HG03521 (cell line): ENCODE data around the gene LMO4.

Experiments used
- ATAC-seq: cut with Tn5 transposase; IDR thresholded peaks from one replicate; pipeline ENCODE4 v1.9.1; 2021; ENCODE audit warnings: mild to moderate bottlenecking, moderate library complexity; ENCODE audit not compliant: unreplicated experiment

The LMO4 gene, protein sequence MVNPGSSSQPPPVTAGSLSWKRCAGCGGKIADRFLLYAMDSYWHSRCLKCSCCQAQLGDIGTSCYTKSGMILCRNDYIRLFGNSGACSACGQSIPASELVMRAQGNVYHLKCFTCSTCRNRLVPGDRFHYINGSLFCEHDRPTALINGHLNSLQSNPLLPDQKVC

DNA sequence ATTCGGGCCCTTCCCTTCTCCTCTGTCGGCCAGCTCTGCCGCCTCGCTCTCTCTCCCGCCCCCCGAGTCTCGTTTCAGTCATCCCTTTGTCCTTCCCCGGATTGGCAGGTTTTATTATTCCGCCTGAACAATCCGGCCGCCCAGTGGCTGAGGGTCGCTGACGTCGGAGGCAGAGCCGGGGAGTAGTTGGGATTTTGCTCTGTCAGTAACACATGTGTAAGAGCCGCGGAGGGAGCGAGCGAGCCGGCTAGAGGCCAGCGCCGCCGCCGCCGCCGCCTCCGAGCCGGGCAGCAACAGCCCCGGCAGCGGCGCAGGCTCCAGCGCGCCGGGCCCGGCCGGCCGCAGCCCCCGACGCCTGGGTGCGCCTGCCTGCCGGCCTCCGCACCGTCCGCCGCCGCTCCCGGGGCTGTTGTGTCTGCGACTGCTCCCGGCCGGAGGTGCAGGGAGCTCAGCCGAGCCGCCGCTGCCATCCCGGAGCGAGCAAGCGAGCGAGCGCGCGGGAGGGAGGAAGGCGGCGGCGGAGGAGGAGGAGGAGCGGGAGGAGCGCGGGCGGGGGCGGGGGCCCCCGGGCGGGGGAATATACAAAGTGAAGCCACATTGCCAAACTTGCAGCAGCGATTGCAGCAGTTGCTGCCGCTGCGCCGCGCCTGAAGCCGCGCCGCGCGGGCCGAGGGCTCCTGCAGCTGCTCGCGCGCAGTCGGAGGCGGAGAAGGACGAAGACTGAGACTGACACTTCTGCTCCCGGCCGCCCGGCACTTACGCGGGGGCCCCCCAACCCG lies at the start of gene LMO4:
Gene LMO4, plus strand, starts transcription at position 609 of the 779 bp plus-strand sequence. CDS start 3,136 bp downstream, outside the sequence.
- peak; percentile 80 for ATAC-seq

DNA sequence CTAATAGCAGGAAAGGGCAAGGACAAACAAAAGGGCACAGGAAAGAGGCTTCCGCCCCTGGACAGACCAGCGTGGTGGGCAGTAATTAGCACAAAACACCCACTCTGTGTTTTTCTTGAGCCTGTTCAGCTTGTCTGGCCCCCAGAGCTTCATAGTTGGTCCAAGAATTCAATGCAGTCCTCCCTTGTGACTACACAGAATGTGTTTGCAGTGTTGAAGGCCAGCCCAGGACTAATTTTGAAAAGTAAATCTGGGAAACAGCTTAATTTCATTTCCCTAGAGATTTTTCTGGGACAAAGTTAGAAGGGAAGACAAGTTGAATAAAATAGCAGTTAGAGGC lies 49.2 kb upstream of the LMO4 start:
- no peak for ATAC-seq

DNA sequence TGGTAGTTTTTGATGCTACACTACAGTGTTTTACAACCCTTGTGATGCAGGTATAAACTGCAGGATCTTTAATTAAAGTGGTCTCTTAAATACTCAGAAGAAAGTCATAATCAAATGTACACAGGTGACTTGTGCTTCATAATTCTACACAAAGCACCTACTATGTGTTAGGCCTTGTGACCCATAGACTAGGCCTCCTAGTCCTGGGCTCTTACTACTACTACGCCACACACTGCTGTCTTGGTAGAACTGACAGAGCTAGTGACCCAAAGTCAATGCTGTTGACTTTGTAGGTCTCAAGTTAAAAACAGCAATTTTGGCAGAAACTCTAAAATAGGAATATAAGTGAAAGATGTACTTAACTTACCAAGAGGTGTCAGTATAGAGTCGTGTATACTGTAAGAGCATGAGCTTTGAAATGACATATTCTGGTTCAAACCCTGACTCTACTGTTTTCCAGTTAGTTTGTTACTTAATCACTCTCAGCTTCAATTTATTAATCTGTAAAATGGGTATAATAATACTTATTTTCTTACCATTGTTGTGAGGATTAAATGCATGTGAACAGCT lies 48.6 kb upstream of the LMO4 start:
- no peak for ATAC-seq

DNA sequence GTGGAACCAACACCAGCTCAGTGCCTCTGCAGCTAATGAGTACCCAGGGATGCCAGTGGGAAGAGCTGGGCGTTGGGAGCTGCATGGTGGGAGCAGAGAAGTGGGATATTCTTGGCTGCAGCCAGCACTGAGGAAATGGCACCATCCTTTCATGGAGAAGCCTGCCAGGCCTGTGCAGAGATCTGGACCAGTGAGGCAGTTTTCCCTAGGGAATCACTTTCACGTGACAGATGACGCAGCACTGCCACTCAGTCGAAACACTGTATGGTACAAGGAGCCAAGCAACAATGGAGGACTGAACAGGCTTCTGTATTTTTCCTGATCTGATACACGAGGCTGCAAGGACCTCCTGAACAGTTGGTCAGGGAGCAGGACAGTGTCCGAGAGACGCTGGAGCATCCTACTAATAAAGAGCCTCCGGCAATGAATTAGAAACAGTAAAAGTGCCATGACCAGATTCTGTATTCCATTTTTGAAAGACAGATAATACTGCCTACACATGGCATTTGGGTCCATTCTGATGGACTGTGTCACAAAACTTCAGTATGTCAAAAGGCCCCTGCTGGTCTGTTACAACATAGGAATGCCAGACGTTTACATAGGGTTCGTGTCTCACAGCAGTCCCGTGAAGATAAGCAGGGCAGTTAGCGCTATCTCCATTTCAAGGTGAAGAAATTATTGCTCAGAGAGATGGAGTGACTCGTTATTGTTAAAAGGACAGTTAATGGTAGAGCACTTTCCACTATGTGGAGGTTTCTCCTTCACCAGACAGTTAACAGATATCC lies 44.0 kb upstream of the LMO4 start:
- ATAC-seq: no peak

DNA sequence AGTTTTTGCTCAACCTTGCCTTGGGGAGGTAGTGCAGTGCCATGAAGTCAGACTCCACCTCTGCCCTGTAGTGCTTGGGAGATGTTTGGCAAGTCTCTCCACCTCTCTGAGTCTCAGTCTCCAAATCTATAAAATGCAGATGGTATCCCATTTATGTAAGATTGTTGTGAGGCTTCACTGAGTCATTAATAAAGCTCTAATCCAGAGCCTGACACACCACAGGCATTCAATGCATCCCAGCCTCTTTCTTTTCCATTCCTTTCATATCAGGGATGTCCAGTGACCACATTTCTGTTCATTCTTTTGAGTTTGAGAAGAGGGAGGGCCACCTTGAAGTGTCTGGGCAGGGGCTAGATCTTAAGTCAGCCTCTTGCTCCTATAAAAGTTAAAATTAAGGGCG lies 37.6 kb upstream of the LMO4 start:
- ATAC-seq: no peak

DNA sequence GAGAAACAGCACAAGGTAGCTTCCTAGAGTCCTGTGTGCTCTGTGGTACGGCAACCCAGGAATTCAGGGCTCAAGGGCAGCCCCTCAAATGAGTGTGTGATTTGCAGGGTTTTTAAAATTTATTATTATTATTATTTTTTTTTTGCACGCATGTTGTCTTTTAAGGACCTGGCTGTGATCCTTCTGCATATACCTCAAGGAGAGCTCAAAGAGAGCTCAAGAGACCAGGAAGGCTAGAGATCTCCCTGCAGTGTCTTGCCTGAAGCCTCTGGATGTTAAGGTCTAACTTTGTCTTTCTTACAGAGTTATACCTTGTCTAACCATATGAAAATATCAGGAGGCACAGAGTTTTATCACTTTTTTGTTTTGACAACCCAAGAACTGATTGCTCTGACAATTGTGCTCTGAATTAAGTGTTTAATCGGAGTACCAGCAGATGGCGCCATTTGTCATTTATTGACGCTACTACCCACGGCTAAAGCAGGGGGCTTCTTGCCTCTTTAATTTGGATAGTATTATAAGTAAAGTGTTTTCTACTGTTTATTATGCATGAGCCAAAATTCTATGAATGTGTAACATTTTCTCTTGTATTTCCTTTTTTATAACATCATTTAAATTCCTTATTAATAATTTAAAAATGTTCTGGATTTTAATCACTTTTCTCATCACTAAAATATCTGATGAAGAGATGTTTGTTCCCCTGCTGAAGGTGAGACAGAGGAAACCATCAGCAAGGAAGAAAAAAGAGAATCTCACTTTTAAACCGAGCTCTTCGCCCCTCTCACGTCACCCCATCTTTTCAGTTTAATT lies 35.8 kb upstream of the LMO4 start:
- peak; percentile 44 for ATAC-seq

DNA sequence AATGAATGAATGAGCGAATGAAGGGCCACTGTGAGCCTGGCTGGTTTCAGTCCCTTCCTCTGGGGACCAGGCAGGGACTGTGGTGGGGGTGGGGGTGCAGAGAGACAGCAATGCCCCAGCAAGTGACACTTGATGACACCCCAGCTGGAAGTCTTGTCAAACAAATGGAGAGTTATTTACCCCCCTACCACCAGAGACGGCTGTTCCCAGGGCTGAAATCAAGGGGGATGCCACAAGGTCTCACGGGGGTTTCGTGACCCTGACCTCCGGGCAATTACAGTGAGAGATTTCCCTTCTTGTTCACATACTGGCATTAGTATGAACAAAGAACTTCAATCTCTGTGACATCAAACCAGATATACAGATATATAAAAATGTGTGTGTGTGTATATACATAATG lies 34.0 kb upstream of the LMO4 start:
- ATAC-seq: no peak

DNA sequence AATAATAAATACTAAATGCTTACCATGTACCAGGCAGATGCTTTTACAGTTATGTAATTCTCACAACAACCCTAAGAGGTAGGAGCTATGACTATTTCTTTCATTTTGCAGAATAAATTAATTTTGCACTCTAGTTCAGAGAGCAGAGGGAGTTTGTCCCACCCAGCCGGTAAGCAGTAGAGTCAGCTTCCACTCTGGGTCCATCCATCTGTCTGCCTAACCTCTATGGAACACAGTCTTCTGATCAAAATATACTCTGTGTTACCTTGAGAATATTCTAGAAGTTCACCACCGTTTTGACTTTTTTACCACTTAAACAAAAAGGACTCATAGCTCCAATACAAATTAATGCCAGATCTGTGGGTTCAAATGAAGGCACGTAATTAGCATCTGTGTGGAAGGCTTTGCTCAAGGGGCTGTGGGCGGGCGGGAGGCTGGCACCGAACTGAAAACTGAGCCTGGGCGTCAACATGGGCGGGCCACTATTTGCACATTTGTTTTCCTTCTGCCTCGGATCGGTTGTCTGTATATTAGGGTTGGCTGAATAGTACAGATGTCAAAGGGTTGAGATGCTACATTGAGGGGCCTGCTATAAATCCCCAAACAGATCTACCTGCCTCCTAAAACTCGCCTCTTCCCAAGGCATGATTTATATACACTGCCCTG lies 33.1 kb upstream of the LMO4 start:
- ATAC-seq: no peak

DNA sequence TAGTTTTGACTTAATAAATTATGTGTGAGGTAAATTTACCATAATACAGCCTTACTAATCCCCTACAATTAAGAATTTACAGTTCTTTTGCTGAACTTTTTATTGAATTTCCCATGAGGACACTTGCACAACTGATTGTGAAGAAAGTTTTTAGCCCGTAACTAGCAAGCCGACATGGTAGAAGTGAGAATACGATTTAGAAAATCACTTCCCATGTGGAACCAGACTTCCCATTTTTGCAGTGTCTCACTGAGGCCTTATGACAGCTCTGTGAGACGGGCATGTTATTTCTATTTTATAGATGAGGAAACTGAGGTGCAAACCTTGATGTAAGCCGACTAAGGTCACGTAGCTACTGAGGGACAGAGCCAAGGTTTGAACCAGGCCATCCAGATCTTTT lies 32.5 kb upstream of the LMO4 start:
- no peak for ATAC-seq

DNA sequence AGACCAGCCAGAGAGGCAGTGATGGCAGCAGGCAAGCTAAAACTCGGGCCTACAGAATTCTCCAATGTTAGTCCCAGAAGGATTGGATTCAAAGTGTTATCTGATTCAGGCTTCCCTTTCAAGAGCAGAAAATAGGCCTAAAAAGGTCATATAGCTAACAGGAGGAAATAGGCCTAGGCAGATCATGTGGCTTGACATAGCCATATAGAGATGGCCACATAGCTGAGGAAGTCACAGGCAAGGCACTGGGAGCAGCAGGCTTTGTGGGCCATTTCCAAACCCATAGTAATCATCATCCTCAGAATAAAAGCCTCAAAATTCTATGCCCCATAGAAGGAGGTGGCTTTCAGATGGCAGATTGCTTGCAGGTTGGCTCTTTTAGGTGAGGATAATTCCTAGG lies 29.0 kb upstream of the LMO4 start:
- ATAC-seq: no peak

DNA sequence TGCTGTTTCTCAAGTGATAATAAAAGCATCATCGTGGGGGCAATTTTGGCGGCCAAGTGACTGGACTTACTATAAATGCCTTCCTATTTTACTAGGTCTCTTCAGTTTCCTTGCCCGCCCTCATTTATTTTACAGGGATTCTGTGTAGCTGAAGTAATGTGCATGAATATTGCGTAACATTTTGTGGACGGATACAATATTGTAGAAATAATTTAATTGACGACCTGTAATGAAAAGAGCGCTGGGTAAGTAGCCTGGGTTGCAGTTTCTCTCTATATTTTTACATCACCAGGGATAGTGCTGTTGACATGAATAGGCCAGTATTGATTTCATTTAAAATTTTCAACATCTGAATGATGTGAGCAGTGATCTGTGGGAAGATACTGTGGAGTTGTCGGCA lies 28.1 kb upstream of the LMO4 start:
- ATAC-seq: no peak

DNA sequence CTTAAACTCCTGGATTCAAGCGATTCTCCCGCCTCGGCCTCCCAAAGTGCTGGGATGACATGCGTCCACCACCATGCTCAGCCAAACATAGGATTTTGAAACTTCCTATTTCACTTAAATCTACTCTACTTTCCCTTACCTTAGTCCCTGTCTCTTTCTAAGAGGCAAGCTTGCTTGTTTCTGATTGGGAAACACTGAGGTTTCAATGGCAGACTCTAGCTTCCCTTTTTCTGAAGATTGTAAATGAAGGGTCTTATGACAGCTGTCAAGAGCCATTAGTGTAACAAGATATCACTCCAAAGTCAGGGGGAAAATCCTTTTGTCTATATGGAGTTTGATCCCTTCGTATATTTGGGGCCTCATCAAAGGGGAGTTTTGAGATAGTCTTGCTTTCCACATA lies 23.5 kb upstream of the LMO4 start:
- no peak for ATAC-seq

DNA sequence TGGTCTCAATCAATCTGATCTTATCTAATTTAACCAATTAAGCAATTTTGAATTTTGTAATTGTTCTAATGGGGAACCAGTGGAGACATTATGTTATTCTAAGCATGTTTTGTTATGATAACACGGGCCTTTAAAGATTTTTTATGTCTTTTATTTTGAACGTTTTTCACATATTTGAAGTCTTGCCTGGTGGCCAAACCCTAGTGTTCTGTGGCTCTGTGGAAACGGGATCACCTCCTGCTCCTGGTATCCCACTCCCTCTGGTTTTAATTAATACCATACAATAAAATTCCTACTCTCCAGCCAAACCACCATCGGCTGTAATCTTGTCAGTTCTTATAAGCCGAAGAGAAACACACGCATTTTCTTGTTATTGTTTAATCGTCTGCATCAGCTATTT lies 22.9 kb upstream of the LMO4 start:
- ATAC-seq: no peak

DNA sequence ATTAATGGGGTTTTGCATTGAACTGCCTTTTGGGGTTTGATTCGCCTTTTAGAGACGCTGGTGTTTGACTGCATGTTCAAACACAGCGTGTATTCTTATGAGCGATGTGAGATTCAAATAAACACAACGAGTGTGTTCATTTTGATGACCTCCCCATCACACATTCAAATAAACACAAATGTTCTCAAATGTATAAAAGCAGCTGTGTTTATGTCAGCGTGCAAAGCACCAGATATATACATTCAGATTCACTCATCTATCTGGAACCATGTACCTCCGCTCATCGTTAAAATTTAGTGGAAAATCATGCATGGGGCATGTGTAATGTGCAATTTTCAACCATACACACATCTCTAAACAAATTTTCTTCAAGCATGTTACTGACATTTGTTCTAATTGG lies 21.4 kb upstream of the LMO4 start:
- ATAC-seq: no peak

DNA sequence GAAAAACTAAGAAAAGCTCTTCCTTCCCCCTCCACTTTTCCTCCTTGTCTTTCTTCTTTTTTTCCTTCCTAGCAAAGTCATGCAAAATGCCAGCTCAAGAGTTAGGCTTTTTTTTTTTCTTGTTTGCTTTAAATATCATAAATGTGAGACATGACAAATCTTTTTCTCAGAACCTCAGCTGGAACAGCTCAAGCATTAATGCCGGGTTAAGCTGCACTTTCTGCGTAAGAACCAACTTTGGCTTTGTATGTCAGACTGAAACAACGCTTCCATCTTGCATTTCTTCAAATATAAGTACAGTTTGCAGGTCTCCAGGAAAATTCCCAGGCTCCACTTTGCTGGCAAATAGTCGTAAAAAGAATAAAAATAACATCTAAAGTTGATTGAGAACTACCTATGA lies 20.7 kb upstream of the LMO4 start:
- ATAC-seq: no peak

DNA sequence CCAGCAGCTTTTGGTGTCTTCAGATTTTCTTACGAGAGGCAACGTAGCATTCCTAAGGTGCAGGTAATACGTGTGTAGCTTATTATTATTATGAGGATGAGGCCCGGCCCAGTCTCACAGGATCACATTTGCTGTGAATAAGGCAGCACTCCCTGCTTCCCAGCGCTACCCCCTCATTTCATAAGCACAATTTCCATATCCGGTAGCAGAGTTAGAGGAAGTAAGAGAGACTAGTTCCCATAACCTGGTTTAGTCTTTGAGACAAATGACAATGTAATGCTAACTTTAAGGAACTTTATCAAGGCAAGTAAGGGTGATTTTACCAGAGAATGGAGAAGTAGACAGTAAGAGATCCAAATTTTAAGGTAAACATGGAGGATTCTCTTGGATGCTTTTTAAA lies 14.6 kb upstream of the LMO4 start:
- no peak for ATAC-seq

DNA sequence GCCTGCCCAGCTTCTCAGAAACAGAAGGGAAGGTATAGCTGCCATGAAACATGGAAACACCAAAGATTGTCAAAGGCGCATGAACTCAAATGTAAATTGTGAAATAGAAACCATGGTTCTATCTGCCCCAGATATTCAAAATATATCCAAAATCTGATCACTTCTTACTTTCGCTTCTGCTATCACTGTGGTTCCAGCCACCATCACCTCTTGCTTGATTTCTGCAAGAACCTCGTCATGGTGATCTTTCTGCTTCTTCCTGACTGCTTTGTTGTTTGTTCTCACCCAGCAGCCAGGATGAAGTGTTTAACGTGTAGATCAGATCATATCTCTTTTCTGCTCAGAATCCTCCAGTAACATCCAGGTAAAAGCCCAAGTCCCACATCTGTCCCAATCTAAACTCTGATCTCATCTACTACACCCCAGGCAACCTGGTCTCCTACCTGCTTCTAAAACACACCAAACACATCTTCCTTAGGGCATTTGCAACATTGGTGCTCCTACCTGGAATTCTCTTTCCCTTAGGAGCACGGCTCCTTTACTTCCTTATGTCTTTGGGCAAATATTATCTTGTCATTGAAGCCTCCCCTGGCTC lies 10.5 kb upstream of the LMO4 start:
- ATAC-seq: no peak

DNA sequence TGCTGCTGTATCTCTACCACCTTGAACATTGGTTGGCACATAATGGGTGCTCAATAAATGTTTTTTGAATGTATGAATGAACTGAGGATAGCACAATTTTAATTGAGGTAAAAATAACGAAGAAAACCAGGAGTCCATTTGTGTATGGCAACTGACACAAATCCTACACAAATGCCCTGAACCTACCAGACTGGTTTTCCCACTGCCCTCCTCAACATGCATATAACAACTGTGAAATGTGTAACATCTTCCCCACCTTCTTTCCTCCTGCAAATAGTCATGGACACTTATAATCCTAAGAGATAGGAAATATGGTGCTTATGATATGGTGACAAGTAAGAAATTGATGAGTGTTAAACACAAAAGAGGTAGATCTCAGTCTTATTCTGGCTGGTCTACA lies 9.9 kb upstream of the LMO4 start:
- ATAC-seq: no peak

DNA sequence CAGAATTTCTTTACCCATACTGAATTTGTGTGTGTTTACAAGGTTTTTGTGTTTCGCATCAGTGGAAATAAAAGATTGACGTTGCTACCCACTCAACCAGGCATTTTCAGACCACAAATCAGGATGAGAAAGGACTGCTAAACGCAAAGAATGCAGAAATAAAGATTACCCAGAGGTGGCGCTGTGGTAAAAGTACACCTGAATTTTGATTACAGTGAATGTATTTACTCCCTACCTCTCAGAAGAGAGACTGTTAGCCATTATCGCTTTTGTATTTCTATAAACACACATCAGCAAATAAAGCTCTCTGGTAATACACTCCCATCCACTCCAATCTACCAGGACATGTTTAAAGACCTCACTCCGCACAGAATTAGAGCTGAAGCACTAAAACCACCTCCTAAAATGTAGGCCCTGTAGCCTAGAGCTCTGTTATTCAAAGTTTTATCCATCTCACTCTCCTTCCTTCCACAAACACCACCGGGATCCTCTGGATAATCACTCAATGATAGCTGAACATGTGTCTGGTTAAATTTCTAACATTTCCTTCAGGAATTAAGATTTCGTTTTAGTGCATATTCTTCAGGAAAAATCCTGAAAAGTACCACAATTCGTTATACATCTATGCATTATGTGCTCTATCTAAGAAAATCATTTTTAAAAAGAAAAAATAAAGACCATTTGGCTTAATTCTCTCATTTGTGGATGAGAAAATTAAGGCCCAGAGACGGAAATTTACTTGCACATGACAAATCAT lies 2.5 kb upstream of the LMO4 start:
- ATAC-seq: no peak
